ENCODE measurements around the gene LITAFD. TPM values are rescaled to one million over a fixed set of nuclear protein-coding genes. Genes with fewer than 3 reads are reported as not detected.

The LITAFD gene
- polyA plus RNA-seq, 1 experiment, result not detected

DNA sequence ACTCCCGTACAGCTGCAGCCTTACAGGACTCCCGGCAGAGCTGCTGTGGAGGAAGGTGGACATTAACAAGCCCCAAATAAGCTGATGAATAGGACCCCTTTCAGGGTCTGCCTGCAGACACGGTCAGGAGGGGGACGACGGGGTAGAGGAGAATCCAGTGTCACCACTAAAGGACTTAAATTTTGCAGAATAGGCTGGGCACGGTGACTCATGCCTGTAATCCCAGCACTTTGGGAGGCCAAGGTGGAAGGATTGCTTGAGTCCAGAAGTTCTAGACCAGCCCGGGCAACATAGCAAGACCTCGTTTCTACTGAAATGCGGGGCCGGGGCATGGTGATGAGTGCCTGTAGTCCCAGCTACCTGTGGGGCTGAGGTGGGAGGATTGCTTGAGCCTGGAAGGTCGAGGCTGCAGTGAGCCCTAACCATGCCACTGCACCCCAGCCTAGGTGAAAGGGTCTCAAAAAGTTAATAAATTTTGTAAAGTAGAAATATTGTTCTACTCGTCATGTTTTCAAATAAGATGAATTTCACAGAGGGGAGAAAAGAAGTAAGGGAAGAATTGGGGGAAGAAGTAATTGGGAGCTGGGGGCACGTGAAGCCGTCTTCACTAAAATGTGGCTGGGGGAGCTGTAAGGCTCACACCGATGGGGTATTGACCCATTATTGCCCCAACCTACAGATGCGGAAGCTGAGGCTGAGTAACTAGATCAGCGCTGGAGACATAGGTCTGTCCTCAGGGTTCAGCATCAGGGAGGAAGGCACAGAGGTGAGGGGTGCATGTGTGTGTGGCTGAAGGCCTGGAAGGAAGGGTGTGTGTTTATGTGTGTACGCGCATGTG is 4.7 kb downstream of the LITAFD start:
- H3K4me3 ChIP-seq (ENCODE audit: low read depth, low read length), result no peak overlapping the region
- POLR2A ChIA-PET, result interaction anchor here (0.9 kb wide), 1 partner anchor 13 kb away, joined by 4 read pairs; no protein-coding TSS in a partner anchor
- CTCF ChIA-PET, result interaction anchor here (1.1 to 3.6 kb wide), 2 partner anchors 9 to 122 kb away, joined by 4 to 17 read pairs; no protein-coding TSS in a partner anchor

DNA sequence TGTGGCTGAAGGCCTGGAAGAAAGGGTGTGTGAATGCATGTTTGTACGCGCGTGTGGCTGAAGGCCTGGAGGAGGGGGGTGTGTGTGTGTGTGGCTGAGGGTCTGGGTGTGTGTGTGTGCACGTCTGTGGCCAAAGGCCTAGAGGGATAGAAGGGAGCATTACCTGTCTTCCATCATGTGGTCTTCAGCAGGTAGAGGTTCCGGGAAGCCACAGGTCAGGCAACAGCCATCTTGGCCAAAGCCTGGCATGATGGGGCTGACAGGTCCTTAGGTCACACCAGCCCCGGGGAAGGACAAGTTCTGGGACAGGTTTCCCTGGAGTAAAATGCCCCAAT is 5.2 kb downstream of the LITAFD start:
- TF ChIP-seq, protein P1, sequence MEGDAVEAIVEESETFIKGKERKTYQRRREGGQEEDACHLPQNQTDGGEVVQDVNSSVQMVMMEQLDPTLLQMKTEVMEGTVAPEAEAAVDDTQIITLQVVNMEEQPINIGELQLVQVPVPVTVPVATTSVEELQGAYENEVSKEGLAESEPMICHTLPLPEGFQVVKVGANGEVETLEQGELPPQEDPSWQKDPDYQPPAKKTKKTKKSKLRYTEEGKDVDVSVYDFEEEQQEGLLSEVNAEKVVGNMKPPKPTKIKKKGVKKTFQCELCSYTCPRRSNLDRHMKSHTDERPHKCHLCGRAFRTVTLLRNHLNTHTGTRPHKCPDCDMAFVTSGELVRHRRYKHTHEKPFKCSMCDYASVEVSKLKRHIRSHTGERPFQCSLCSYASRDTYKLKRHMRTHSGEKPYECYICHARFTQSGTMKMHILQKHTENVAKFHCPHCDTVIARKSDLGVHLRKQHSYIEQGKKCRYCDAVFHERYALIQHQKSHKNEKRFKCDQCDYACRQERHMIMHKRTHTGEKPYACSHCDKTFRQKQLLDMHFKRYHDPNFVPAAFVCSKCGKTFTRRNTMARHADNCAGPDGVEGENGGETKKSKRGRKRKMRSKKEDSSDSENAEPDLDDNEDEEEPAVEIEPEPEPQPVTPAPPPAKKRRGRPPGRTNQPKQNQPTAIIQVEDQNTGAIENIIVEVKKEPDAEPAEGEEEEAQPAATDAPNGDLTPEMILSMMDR (IDR thresholded peaks at IDR 0.05; ENCODE audit: low read depth, low read length), result no peak
- CTCF ChIA-PET, result interaction anchor here (3.6 kb wide), 1 partner anchor 121 kb away, joined by 17 read pairs; no protein-coding TSS in a partner anchor
- H3K27ac ChIP-seq (ENCODE audit: low read depth, low read length), result peak overlapping the region; percentile 21
- POLR2A ChIA-PET, result no interaction called here
- no peaks in the 10 kb centered on the region for H3K27me3 ChIP-seq (ENCODE audit: control insufficient read depth, insufficient read depth, low read length)
- no peaks in the 10 kb centered on the region; the same call in 1 of the 2 replicates for H3K9me3 ChIP-seq (ENCODE audit: control insufficient read depth, insufficient read depth, low read length)
- DNase-seq (ENCODE audit: low read depth, low spot score), result no peak
- H3K4me3 ChIP-seq (ENCODE audit: low read depth, low read length), result no peak overlapping the region

More for the DNA sequence above, 4.7 kb downstream of the LITAFD start:
- peak overlapping the region; percentile 57 for H3K27ac ChIP-seq (ENCODE audit: low read depth, low read length)
- TF ChIP-seq, protein P1 (IDR thresholded peaks at IDR 0.05; ENCODE audit: low read depth, low read length), result no peak
- no peak for DNase-seq (ENCODE audit: low read depth, low spot score)
- no peaks in the 10 kb centered on the region for H3K27me3 ChIP-seq (ENCODE audit: control insufficient read depth, insufficient read depth, low read length)
- no peaks in the 10 kb centered on the region; the same call in 1 of the 2 replicates for H3K9me3 ChIP-seq (ENCODE audit: control insufficient read depth, insufficient read depth, low read length)

DNA sequence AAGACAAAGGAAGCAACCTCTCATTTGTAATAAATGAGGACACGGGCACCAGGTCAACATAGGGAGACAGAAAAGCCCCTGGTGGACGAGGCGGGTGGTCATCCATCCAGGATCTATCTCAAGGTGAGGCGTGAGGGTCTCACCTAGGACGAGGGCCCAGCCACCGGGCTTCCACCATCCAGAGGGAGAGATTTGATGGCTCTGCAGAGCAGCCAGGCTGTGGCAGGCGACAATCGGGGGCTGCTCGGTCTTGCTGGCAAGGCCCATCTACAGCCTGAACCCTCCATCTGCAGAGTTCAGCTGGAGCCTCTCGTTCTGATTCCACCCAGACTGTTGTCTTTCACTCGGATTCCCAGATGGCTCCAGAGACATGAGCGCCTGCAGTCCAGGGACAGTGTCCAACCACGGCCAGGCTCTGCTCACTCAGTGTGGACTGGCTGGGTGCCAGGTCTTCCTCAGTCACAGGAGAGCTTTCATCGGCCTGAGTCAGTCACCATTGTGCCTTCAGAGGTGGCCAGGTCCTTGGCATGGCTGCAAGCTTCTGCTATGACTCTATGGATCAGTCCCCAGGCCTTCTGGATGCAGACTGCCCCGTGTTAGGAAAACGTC is 5.9 kb downstream of the LITAFD start:
- H3K4me3 ChIP-seq (ENCODE audit: low read depth, low read length), result no peak overlapping the region
- no peaks in the 10 kb centered on the region for H3K27me3 ChIP-seq (ENCODE audit: control insufficient read depth, insufficient read depth, low read length)
- ChIA-PET POLR2A (interaction anchor here (0.8 kb wide), 1 partner anchor 10 kb away, joined by 3 read pairs; no protein-coding TSS in a partner anchor), CTCF (interaction anchor here (1.5 kb wide), 1 partner anchor 9 kb away, joined by 4 read pairs; no protein-coding TSS in a partner anchor)
- H3K27ac ChIP-seq (ENCODE audit: low read depth, low read length), result peak overlapping the region; percentile 11
- H3K9me3 ChIP-seq (ENCODE audit: control insufficient read depth, insufficient read depth, low read length), result no peaks in the 10 kb centered on the region; the same call in 1 of the 2 replicates
- DNase-seq (ENCODE audit: low read depth, low spot score), result no peak
- TF ChIP-seq, protein P1 (IDR thresholded peaks at IDR 0.05; ENCODE audit: low read depth, low read length), result no peak

DNA sequence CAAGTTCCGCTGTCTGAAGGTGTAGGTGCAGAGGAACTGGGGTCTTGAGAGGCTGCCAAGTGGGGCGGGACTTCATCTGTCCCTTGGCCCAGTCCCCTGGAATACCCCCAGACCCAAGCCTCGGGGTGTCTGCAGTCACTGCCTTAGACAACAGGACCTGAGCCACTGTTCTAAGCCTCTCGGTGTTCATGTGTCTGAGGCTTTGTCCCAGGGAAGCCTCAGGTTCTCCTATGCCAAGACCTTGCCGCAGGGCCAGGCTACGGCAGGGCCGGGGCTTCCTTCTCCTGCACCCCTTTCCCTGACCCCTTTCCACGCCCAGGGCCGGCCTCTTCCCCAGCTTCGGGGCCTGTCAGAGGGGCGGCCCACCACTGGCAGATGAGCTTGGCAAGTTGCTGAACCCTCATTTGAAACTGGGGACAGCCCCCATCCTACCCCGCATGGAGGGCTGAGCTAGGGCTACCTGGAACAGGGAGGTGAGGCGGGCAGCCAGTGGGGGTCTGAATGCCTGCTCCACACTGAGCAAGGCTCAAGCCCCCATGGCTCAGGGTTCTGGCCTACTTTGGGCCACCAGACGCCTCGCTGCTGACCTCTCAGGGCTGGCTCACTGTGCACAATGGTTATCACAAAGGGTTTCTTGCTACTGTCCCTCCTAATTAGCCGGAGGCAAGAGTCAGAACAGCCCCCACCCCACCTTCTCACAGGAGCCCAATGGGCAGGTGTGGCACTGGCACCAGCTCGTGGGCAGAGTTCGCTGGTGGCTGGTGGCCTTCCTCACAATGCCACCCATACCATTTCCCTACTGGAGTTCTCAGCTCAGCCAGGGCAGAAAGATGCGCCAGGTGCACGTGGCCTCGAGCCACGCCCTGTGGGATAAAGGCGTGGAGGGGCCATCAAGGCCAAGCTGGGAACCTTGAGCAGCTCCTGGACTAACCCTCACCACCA is 7.1 kb downstream of the LITAFD start:
- no peaks in the 10 kb centered on the region for H3K27me3 ChIP-seq (ENCODE audit: control insufficient read depth, insufficient read depth, low read length)
- CTCF ChIA-PET, result interaction anchor here (1.5 to 2.7 kb wide), 2 partner anchors 9 to 10 kb away, joined by 4 to 9 read pairs; no protein-coding TSS in a partner anchor
- POLR2A ChIA-PET, result interaction anchor here (0.8 kb wide), 1 partner anchor 11 kb away, joined by 3 read pairs; no protein-coding TSS in a partner anchor

More for the DNA sequence above, 7.1 kb downstream of the LITAFD start:
- no peak for DNase-seq (ENCODE audit: low read depth, low spot score)
- no peak overlapping the region for H3K4me3 ChIP-seq (ENCODE audit: low read depth, low read length)
- H3K9me3 ChIP-seq (ENCODE audit: control insufficient read depth, insufficient read depth, low read length), result no peaks in the 10 kb centered on the region; the same call in 1 of the 2 replicates
- no peak overlapping the region for H3K27ac ChIP-seq (ENCODE audit: low read depth, low read length)
- TF ChIP-seq, protein P1 (IDR thresholded peaks at IDR 0.05; ENCODE audit: low read depth, low read length), result no peak
